ENCODE data around the gene NTRK1.

The NTRK1 gene

DNA sequence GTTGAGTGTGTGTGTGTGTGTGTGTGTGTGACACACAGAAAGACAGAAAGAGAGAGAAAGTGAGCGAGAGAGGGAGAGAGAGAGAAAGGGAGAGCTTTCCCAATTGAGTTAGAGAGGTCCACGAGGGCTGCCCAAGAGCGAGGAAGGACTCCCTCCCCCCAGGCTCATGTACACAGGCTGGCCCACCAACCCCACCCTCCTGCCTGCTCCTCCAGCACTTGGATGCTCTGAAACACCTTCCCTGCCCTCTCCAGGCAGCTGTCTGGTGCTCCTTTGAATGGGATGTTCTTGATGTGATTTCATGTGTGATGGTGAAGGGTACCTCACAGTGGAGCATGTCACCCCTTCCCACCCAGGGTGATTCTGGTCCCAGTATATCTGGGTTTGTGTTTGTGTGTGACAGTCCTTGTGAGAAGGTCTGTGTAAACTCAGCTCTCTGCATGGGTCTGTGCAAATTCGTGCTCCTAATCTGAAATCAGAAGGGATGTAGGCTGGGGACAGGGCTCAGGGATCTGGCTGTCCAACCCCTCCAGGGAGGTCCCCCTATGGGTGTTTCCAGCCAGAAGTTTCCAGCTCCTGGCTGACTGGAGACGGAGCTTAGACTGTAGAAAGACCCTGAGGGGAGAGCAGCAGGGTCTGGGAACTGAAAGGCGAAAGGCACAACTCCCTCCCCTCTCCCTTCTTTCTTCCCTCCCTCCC, 26.1 kb downstream of the NTRK1 start:
- TF ChIP-seq, protein P1, sequence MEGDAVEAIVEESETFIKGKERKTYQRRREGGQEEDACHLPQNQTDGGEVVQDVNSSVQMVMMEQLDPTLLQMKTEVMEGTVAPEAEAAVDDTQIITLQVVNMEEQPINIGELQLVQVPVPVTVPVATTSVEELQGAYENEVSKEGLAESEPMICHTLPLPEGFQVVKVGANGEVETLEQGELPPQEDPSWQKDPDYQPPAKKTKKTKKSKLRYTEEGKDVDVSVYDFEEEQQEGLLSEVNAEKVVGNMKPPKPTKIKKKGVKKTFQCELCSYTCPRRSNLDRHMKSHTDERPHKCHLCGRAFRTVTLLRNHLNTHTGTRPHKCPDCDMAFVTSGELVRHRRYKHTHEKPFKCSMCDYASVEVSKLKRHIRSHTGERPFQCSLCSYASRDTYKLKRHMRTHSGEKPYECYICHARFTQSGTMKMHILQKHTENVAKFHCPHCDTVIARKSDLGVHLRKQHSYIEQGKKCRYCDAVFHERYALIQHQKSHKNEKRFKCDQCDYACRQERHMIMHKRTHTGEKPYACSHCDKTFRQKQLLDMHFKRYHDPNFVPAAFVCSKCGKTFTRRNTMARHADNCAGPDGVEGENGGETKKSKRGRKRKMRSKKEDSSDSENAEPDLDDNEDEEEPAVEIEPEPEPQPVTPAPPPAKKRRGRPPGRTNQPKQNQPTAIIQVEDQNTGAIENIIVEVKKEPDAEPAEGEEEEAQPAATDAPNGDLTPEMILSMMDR (IDR thresholded peaks at IDR 0.05; ENCODE audit: insufficient read depth, missing control alignments) = no peak
- FAIRE-seq (no peak), DNase-seq (ENCODE audit: insufficient read length, low spot score) (no peak)

DNA sequence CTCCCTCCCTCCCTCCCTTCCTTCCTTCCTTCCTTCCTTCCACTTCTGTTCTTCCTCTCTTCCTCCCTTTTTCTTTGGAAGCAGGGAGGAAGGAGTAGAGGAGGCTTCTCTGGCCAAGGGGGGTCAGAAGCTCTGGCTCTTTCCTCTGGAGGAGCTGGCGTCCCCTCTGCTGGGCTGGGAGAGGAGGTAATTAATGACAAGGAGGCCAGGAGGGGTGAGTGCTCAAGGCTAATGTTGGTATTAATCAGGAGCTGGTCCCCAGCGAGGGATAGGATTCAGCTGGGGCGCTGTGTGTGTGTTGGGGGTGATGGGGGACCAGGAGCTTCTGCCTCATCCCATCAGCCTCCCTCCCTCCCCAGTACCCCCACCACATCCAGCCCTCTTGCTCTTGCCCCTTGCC, 26.7 kb downstream of the NTRK1 start:
- TF ChIP-seq, protein P1 (IDR thresholded peaks at IDR 0.05; ENCODE audit: insufficient read depth, missing control alignments) = no peak
- FAIRE-seq = no peak
- no peak for DNase-seq (ENCODE audit: insufficient read length, low spot score)

DNA sequence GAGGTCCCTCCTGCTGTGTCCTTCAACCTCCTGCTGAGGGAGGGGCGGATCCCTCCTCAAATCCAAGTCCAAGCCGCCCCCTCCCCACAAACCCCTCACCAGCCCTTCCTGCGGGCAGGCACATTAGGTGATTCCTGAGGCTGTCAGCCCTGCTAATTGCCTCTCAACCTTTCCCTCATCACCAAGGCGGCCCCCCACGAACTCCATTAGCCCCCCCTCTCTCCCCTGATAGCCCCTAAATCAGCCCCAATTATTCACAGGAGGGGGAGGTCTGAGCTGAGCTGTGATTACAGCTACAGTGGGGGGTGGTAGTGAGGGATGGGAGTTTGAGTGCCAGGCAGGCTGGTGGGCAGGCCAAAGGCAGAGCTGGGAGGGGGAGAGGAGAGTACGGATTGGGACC, 27.1 kb downstream of the NTRK1 start:
- no peak for DNase-seq (ENCODE audit: insufficient read length, low spot score)

DNA sequence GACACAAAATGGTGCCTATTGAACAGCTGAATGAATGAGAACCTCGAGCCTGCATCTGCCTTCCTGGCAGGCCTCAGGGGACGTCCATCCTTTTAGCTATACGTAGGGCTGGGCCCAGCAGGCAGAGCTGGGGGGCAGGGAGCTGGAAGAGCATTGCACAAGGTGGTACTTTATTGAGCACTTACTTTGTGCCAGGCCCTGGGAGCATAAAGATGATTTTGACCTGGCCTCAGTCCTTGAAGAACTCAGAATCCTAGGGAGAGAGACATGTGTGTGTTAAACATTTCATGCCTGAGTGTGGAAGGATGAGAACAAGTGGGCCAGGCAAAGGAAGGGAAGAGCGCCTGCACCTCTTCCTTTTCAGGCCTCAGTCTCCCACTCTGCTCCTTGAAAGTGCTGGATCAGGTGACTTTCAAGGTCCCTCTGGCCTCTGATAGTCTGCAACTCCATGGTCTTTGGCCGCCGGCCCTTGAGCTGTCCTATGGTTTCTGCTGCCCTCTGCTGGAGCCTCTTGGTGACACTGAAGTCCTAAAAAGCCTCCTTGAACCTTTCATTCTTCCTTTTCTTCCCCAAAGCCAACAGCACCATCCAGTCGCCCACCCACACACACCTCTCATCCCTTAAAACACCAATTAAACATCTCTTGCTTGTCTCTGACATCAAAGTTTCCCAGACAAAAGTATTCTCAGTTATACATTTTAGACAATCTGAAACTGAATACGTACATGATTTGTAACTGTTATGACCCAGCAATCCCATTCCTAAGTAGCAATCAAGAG, 29.3 kb downstream of the NTRK1 start:
- DNase-seq (ENCODE audit: insufficient read length, low spot score) = peak; percentile 83
- TF ChIP-seq, protein P1 (IDR thresholded peaks at IDR 0.05; ENCODE audit: insufficient read depth, missing control alignments) = peak; percentile 98
- peak; percentile 70 for FAIRE-seq

More for the DNA sequence above, 27.1 kb downstream of the NTRK1 start:
- TF ChIP-seq, protein P1 (IDR thresholded peaks at IDR 0.05; ENCODE audit: insufficient read depth, missing control alignments) = no peak
- no peak for FAIRE-seq

DNA sequence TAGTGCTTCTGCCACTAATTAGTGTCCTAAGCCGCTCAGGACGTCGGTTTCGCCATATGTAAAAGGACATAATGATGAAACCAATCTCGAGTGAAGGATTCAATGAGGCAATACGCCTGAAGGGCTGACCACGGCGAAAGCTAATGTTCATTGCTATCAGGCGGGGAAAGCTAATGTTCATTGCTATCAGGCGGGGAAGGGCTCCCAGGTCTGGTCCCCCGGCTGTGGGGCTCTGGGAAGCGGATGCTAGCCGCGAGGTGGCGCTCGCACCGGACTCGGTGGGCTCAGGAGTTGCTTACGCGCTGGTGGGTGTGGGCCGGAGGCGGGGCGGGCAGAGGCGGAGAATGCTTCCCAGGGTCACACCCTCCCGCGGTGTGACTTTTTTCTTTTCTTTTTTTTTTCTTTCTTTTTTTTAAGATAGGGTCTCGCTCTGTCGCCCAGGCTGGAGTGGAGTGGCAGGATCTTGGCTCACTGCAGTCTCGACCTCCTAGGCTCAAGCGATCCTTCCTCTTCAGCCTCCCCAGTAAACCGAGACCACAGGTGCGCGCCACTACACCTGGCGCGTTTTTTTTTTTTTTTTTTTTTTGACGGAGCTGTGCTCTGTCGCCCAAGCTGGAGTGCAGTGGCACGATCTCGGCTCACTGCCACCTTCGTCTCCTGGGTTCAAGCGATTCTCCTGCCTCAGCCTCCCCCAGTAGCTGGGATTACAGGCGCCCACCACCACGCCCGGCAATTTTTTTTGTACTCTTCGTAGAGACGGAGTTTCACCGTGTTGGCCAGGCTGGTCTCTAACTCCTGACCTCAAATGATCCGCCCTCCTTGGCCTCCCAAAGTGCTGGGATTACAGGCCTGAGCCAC, 31.8 kb downstream of the NTRK1 start:
- peak; percentile 88 for DNase-seq (ENCODE audit: insufficient read length, low spot score)
- TF ChIP-seq, protein P1 (IDR thresholded peaks at IDR 0.05; ENCODE audit: insufficient read depth, missing control alignments) = peak; percentile 92
- no peak for FAIRE-seq

DNA sequence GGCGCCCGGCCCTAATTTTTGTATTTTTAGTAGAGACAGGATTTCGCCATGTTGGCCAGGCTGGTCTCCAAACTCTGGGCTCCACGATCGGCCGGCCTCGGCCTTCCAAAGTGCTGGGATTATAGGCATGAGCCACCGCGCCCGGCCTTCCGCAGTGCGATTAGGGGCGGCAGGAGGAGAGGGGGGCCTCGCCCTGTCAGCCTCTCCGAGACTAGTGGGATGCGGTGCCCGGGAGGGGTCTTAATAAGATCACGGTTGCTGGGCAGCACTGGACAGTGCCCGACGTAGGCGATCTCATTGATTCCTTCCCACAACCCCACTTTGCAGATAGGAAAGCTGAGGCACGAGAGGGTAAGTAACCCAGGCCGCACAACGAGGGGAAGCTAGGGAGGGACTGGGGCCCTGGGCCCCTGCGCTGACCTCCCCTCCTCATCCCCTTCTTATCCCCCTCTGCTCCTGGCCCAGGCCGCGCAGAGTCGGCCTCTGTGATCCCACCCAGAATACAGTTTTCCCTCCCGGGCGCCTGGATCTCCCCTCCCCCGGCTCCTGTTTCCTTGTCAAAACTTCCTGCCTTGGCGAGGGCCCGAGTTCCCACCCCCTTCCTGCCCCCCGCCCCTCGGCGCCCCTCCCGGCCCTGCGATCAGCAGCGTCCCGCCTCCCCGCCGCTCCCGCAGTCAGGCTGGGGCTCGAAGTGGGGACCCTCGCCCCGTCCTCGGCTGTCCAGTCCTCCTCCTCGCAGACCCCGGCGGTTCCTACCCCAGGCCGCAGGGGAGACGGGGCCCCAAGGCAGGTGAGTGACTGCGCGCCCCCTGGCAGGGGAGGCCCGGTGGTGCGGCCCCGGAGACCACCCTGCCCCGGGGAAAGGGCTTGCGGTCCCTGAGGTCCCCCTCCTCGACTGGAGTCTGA, 32.6 kb downstream of the NTRK1 start, which contains the start of gene PEAR1:
PEAR1 (plus strand) TSS at position 671 of the 906 bp plus-strand sequence. CDS start 10,209 bp downstream, outside the sequence.
- no peak for DNase-seq (ENCODE audit: insufficient read length, low spot score)
- FAIRE-seq = no peak
- TF ChIP-seq, protein P1 (IDR thresholded peaks at IDR 0.05; ENCODE audit: insufficient read depth, missing control alignments) = no peak
